K562 (cell line): ENCODE measurements around the gene CACNA2D4. TPM values are rescaled to one million over a fixed set of nuclear protein-coding genes. Genes with fewer than 3 reads are reported as not detected.

Experiments
- ATAC-seq: fragments of 200-7000 bp; cut with Tn5 transposase; 3 replicates; pipeline ENCODE4 v1.9.1; 2020; ENCODE audit warnings: moderate library complexity
- BruUV-seq: library from RNA; stranded (reverse); fragments of 400-500 nt; replicated peaks from 2 replicates; lab custom pipeline; 2021; lab: Mats Ljungman, UMichigan
- CTCF ChIA-PET: fragments of 300-600 bp; formaldehyde crosslinking; extraction: SDS; loops from one replicate; lab custom pipeline; 2021; ENCODE audit warnings: low intra/inter-chr PET ratio; lab: Yijun Ruan, JAX
- POLR2A ChIA-PET: fragments of 300-600, 350-650 bp; sonication (Branson Sonifier 250); formaldehyde crosslinking; extraction: SDS; loops from one replicate; lab custom pipeline; 2021; ENCODE audit warnings: antibody characterized with exemption, inconsistent platforms; lab: Yijun Ruan, JAX
- DNase-seq, 4 experiments: peaks; one replicate each; pipeline versions ENCODE4 v3.0.0 to v3.0.0-alpha.2; 2011 to 2018; ENCODE audit warnings: low spot score in 3 of 4, mixed read lengths in 3 of 4; ENCODE audit errors: extremely low read depth in 1 of 4
- FAIRE-seq: peaks from 2 replicates; lab custom pipeline; 2011; peaks lifted over from hg19 to GRCh38; lab: Jason Lieb, UNC
- H2AFZ ChIP-seq: 2 replicates; pipeline ENCODE4 v1.6.0; 2011; ENCODE audit warnings: low read depth, low read length, control low read depth, inconsistent platforms
- H3K27ac ChIP-seq: fragments of 200-600 bp; 3 replicates; pipeline ENCODE4 v1.8.0; 2011; ENCODE audit warnings: low read depth, mild to moderate bottlenecking, control low read depth, inconsistent platforms, low read length, moderate library complexity, mixed read lengths; ENCODE audit errors: extremely low read depth
- H3K27me3 ChIP-seq, 2 experiments: fragments of 300-600 bp in 1 of 2; 2 replicates in 1 of 2; 3 replicates in 1 of 2; pipeline versions ENCODE4 v1.6.0 to v1.8.0; 2011; ENCODE audit warnings: inconsistent platforms in 2 of 2, low read length in 2 of 2, mild to moderate bottlenecking in 1 of 2, mixed read lengths in 1 of 2, moderate library complexity in 1 of 2; ENCODE audit not compliant: control insufficient read depth in 2 of 2, insufficient read depth in 2 of 2
- H3K36me3 ChIP-seq: fragments of 300-600 bp; 3 replicates; pipeline ENCODE4 v1.8.0; 2011; ENCODE audit warnings: mild to moderate bottlenecking, low read length, inconsistent platforms; ENCODE audit not compliant: control insufficient read depth, insufficient read depth
- H3K4me1 ChIP-seq, 2 experiments: fragments of 200-600 bp in 1 of 2; replicated peaks in 1 of 2; 2 replicates in 1 of 2; 3 replicates in 1 of 2; pipeline versions ENCODE4 v1.5.1 to v1.8.0; 2011; ENCODE audit warnings: inconsistent platforms in 2 of 2, low read length in 2 of 2, mild to moderate bottlenecking in 1 of 2, mixed read lengths in 1 of 2, moderate library complexity in 1 of 2; ENCODE audit not compliant: control insufficient read depth in 2 of 2, insufficient read depth in 2 of 2
- H3K4me2 ChIP-seq: 2 replicates; pipeline ENCODE4 v1.6.1; 2011; ENCODE audit warnings: low read length, control low read depth, inconsistent platforms, mixed read lengths; ENCODE audit not compliant: insufficient read depth
- H3K4me3 ChIP-seq: fragments of 200-600 bp; sonication (generic), shearing (Covaris generic); 2 replicates; pipeline ENCODE4 v1.5.1; 2016; ENCODE audit warnings: control low read depth, inconsistent platforms
- H3K79me2 ChIP-seq: fragments of 200-600 bp; 3 replicates; pipeline ENCODE4 v1.8.0; 2011; ENCODE audit warnings: low read length, inconsistent platforms; ENCODE audit not compliant: control insufficient read depth, insufficient read depth
- H3K9ac ChIP-seq, 2 experiments: 2 replicates each; pipeline versions ENCODE4 v1.6.0 to v1.6.1; 2011; ENCODE audit warnings: low read depth in 2 of 2, low read length in 2 of 2, control low read depth in 1 of 2, inconsistent platforms in 1 of 2, mild to moderate bottlenecking in 1 of 2, mixed read lengths in 1 of 2; ENCODE audit not compliant: insufficient read depth in 1 of 2
- H3K9me1 ChIP-seq: one replicate; pipeline ENCODE4 v1.6.0; 2011; ENCODE audit warnings: inconsistent platforms, mild to moderate bottlenecking, low read length, moderate library complexity; ENCODE audit not compliant: control insufficient read depth, insufficient read depth
- H3K9me3 ChIP-seq: replicated peaks from 2 replicates; pipeline ENCODE4 v1.5.1; 2011; ENCODE audit warnings: low read depth, low read length, inconsistent platforms; ENCODE audit not compliant: control insufficient read depth, insufficient read depth
- H4K20me1 ChIP-seq: replicated peaks from 2 replicates; pipeline ENCODE4 v1.6.1; 2011; ENCODE audit warnings: low read length, inconsistent platforms, mixed read lengths; ENCODE audit not compliant: control insufficient read depth, insufficient read depth
- BCOR ChIP-seq: fragments of 450-650 bp; IDR thresholded peaks from 2 replicates; pipeline ENCODE4 v1.6.1; 2016
- BMI1 ChIP-seq: fragments of 150-350 bp; IDR thresholded peaks from 2 replicates; pipeline ENCODE4 v1.6.1; 2014; ENCODE audit warnings: low read length
- CBX8 ChIP-seq: fragments of 200-600 bp; sonication (generic); IDR thresholded peaks from 2 replicates; pipeline ENCODE4 v1.6.1; 2012; ENCODE audit warnings: borderline replicate concordance, mixed run types, low read depth, mild to moderate bottlenecking, moderate library complexity, mixed read lengths, low read length, control low read depth, inconsistent platforms; ENCODE audit not compliant: poor library complexity, severe bottlenecking; ENCODE audit errors: extremely low read depth
- CEBPG ChIP-seq, 3 experiments: fragments of 200-800 bp in 1 of 3; sonication (Bioruptor generic) in 1 of 3; sonication (generic) in 1 of 3; formaldehyde crosslinking in 1 of 3; IDR thresholded peaks in 2 of 3; conservative IDR thresholded peaks in 1 of 3; 2 replicates each; pipeline versions ENCODE4 v1.6.1 to v1.8.0; 2016 to 2022; ENCODE audit warnings: missing compliant biosample characterization in 2 of 3, missing genetic modification characterization in 2 of 3, mild to moderate bottlenecking in 1 of 3, missing genetic modification reagents in 1 of 3
- CXXC5 ChIP-seq: fragments of 250-450 bp; sonication (Bioruptor Pico); IDR thresholded peaks from 2 replicates; pipeline ENCODE4 v1.8.0; 2022; ENCODE audit warnings: inconsistent platforms, mild to moderate bottlenecking, moderate library complexity
- HDAC8 ChIP-seq: fragments of 450-650 bp; IDR thresholded peaks from 2 replicates; pipeline ENCODE4 v1.6.1; 2016; ENCODE audit warnings: mild to moderate bottlenecking, missing genetic modification characterization, moderate library complexity, missing compliant biosample characterization
- MAFG ChIP-seq: fragments of 450-650 bp; conservative IDR thresholded peaks from 2 replicates; pipeline ENCODE4 v1.6.1; 2016; ENCODE audit warnings: missing genetic modification characterization, missing compliant biosample characterization
- MCM2 ChIP-seq: fragments of 450-650 bp; IDR thresholded peaks from 2 replicates; pipeline ENCODE4 v1.6.1; 2017; ENCODE audit warnings: low read depth, mild to moderate bottlenecking
- NEUROD1 ChIP-seq: fragments of 150-350 bp; IDR thresholded peaks from 2 replicates; pipeline ENCODE4 v1.6.1; 2014; ENCODE audit warnings: borderline replicate concordance, low read length, low read depth; ENCODE audit not compliant: partially characterized antibody
- STAT5A ChIP-seq: IDR thresholded peaks from 2 replicates; pipeline ENCODE4 v1.6.1; 2012; ENCODE audit warnings: low read length, inconsistent platforms, borderline replicate concordance
- TEAD1 ChIP-seq, 2 experiments: fragments of 450-650 bp in 1 of 2; sonication (generic) in 1 of 2; formaldehyde crosslinking; IDR thresholded peaks; 2 replicates each; pipeline versions ENCODE4 v1.4.0 to v1.8.0; 2020 to 2022; ENCODE audit warnings: mild to moderate bottlenecking in 2 of 2, missing genetic modification reagents in 1 of 2
- ZFPM2 ChIP-seq: fragments of 250-450 bp; sonication (Bioruptor Pico); IDR thresholded peaks from 2 replicates; pipeline ENCODE4 v1.5.1; 2022; ENCODE audit warnings: mild to moderate bottlenecking
- ZNF212 ChIP-seq: fragments of 450-650 bp; formaldehyde crosslinking; IDR thresholded peaks from 2 replicates; pipeline ENCODE4 v1.4.0; 2020; ENCODE audit warnings: mild to moderate bottlenecking
- ZNF274 ChIP-seq: IDR thresholded peaks from 2 replicates; pipeline ENCODE4 v1.6.1; 2011; ENCODE audit warnings: low read depth, mild to moderate bottlenecking, low read length, moderate library complexity, borderline replicate concordance
- ZSCAN32 ChIP-seq: fragments of 450-650 bp; formaldehyde crosslinking; IDR thresholded peaks from 2 replicates; pipeline ENCODE4 v1.4.0; 2020; ENCODE audit warnings: mild to moderate bottlenecking, moderate library complexity
- WGBS: fragments of 100-300 bp; shearing (Covaris generic); methylation state at CpG from one replicate; pipeline ENCODE4 v1.1.6; 2016; ENCODE audit warnings: low coverage, mixed read lengths; ENCODE audit not compliant: insufficient coverage; ENCODE audit errors: missing lambda C conversion rate; 5-methylcytosine and 5-hydroxymethylcytosine counted together
- in situ Hi-C: fragments of 300-500 bp; cut with MboI; formaldehyde crosslinking; loops from 4 replicates; pipeline ENCODE4 v1.15.0; 2018; ENCODE audit warnings: inconsistent platforms, mixed read lengths
- intact Hi-C: fragments of 100-400 bp; cut with micrococcal nuclease; formaldehyde crosslinking; loops from 2 replicates; pipeline ENCODE4 v1.14.2; 2022
- polyA plus RNA-seq, 8 experiments: library from polyadenylated mRNA; depleted of rRNA in 4 of 8; stranded (reverse) in 5 of 8; unstranded in 3 of 8; fragments of >200 nt; fragmentation: Nextera tagmentation in 2 of 8; fragmentation: Illumina TruSeq in 1 of 8; extraction: Ambion mirVana in 2 of 8; extraction: Trizol in 1 of 8; gene quantifications; 2 replicates each; pipeline versions ENCODE4 v1.2.1 to v1.2.3, GENCODE V29; 2011 to 2014; ENCODE audit warnings: inconsistent platforms in 1 of 8, missing spikeins in 1 of 8
- total RNA-seq, 7 experiments: library from RNA; depleted of rRNA in 6 of 7; stranded (reverse); fragments of >200 nt in 6 of 7; fragmentation: Illumina TruSeq in 2 of 7; extraction: Trizol in 2 of 7; gene quantifications; 2 replicates each; pipeline versions ENCODE4 v1.2.1 to v1.2.3, GENCODE V29; 2011 to 2021; ENCODE audit warnings: low replicate concordance in 1 of 7
- TF ChIP-seq, protein P1 (sequence below): sonication (generic); formaldehyde crosslinking; IDR thresholded peaks from 2 replicates; pipeline ENCODE4 v1.8.1; 2023; ENCODE audit warnings: mild to moderate bottlenecking, missing genetic modification reagents, moderate library complexity
- TF ChIP-seq, protein P2 (sequence below): fragments of 250-450 bp; sonication (Bioruptor Pico); IDR thresholded peaks from 2 replicates; pipeline ENCODE4 v1.8.0; 2021; ENCODE audit warnings: mild to moderate bottlenecking, moderate library complexity

Gene CACNA2D4
- total and polyA plus RNA-seq, 9 of the 15 experiments (the other 6 are each of a cell fraction or from before 2014, with no cell fraction given): 0.04 to 0.69 (median 0.40) TPM; not detected in 3

DNA sequence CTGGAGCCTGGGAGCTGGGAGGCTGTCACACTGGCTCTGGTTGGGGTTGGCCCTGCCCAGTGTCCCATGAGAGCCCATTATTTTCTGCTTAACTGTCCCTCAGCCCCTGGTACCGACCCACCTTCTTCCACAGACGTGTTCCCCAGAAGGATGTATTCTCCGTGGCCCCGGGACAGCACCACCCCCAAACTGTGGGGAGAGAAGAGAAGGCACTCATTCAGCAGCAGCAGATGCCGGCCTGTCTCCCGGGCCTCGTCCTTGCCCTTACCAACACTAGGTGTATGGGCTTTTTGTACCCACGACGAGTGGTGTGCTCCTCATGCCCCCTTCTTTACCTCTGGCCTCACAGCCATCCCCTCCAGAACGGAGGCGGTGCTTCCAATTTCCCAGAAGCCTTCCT lies 60.0 kb downstream of the CACNA2D4 start (continued):
- no peak for TF ChIP-seq CEBPG (CRISPR knock-in tag; IDR thresholded peaks at IDR 0.05)
- no peak for TF ChIP-seq CEBPG (tag; conservative IDR thresholded peaks at IDR 0.05 in 1 of 2, IDR thresholded peaks at IDR 0.05 in 1 of 2)
- TF ChIP-seq BMI1: no peak
- no peak for TF ChIP-seq STAT5A
- TF ChIP-seq MAFG (tag): no peak
- TF ChIP-seq CBX8: no peak

DNA sequence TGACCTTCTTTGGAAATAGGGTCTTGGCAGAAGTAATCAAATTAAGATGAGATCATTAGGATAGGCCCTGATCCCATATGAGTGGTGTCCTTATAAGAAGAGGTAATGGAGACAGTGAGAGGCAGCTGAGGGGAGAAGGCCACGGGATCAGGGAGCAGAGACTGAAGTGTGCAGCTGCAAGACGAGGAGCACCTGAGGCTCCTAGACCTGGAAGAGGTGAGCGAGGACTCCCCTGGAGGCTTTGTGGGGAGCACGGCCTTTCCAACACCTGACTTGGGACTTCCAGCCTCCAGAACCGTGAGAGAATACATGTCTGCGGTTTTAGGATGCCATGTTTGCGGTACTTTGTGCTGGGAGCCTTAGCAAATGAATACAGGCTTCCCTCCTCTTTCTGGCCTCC lies 60.6 kb downstream of the CACNA2D4 start:
- intact Hi-C loops: no loop called here
- Histone ChIP-seq H3K27me3 (peaks cover 3 to 64% of the 10 kb centered on the region in 2 experiments; a peak in 4 of 5 replicates), H3K79me2 (no peaks in the 10 kb centered on the region), H3K9me1 (no peaks in the 10 kb centered on the region), H3K9me3 (no peaks in the 10 kb centered on the region), H3K4me1 (no peaks in the 10 kb centered on the region), H3K27ac (no peak overlapping the region), H2AFZ (no peak overlapping the region), H3K4me3 (no peak overlapping the region), H4K20me1 (no peaks in the 10 kb centered on the region), H3K9ac (no peak overlapping the region), H3K36me3 (no peaks in the 10 kb centered on the region), H3K4me2 (no peak overlapping the region)
- POLR2A ChIA-PET: no interaction called here
- DNase-seq (no peak), FAIRE-seq (no peak), ATAC-seq (no peak)
- CTCF ChIA-PET: no interaction called here
- BruUV-seq: no TSS peak
- in situ Hi-C loops: no loop called here
- 0% methylated on average over 6 of the region's 7 CpGs for WGBS
- TF ChIP-seq ZFPM2 (CRISPR knock-in tag): no peak
- TF ChIP-seq, protein P1, sequence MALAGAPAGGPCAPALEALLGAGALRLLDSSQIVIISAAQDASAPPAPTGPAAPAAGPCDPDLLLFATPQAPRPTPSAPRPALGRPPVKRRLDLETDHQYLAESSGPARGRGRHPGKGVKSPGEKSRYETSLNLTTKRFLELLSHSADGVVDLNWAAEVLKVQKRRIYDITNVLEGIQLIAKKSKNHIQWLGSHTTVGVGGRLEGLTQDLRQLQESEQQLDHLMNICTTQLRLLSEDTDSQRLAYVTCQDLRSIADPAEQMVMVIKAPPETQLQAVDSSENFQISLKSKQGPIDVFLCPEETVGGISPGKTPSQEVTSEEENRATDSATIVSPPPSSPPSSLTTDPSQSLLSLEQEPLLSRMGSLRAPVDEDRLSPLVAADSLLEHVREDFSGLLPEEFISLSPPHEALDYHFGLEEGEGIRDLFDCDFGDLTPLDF (CRISPR knock-in tag): no peak
- TF ChIP-seq BCOR: no peak
- no peak for TF ChIP-seq TEAD1 (CRISPR knock-in tag; IDR thresholded peaks at IDR 0.05)
- no peak for TF ChIP-seq ZSCAN32 (CRISPR knock-in tag)
- no peak for TF ChIP-seq CXXC5 (CRISPR knock-in tag)
- TF ChIP-seq ZNF212 (CRISPR knock-in tag): no peak
- TF ChIP-seq, protein P2, sequence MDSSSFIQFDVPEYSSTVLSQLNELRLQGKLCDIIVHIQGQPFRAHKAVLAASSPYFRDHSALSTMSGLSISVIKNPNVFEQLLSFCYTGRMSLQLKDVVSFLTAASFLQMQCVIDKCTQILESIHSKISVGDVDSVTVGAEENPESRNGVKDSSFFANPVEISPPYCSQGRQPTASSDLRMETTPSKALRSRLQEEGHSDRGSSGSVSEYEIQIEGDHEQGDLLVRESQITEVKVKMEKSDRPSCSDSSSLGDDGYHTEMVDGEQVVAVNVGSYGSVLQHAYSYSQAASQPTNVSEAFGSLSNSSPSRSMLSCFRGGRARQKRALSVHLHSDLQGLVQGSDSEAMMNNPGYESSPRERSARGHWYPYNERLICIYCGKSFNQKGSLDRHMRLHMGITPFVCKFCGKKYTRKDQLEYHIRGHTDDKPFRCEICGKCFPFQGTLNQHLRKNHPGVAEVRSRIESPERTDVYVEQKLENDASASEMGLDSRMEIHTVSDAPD: no peak
- TF ChIP-seq ZNF274: no peak
- TF ChIP-seq HDAC8 (tag): no peak
- no peak for TF ChIP-seq NEUROD1
- TF ChIP-seq MCM2: no peak
